HFFc6 (cell line): ENCODE data around the gene PPP1R9A. TPM values are rescaled to one million over a fixed set of nuclear protein-coding genes. Genes with fewer than 3 reads are reported as not detected.

Source experiments
- DNase-seq: peaks from one replicate; pipeline ENCODE4 v3.0.0-alpha.2; 2018
- H3K27ac Mint-ChIP-seq: 2 replicates; pipeline ENCODE4 v1.8.0; 2020; ENCODE audit warnings: mild to moderate bottlenecking, mixed read lengths
- H3K27me3 Mint-ChIP-seq: 2 replicates; pipeline ENCODE4 v1.8.0; 2021; ENCODE audit warnings: mild to moderate bottlenecking, moderate library complexity, mixed read lengths; ENCODE audit not compliant: insufficient read depth
- H3K36me3 Mint-ChIP-seq: 2 replicates; pipeline ENCODE4 v1.8.0; 2021; ENCODE audit warnings: low read depth, mixed read lengths
- H3K4me1 Mint-ChIP-seq: 2 replicates; pipeline ENCODE4 v1.8.0; 2020; ENCODE audit warnings: low read depth, mixed read lengths
- H3K4me3 Mint-ChIP-seq: 2 replicates; pipeline ENCODE4 v1.8.0; 2020; ENCODE audit warnings: mild to moderate bottlenecking, moderate library complexity, mixed read lengths
- H3K9me3 Mint-ChIP-seq: 2 replicates; pipeline ENCODE4 v1.8.0; 2020; ENCODE audit warnings: mild to moderate bottlenecking, mixed read lengths
- CTCF ChIP-seq: fragments of 200-600 bp; sonication (generic); IDR thresholded peaks from 2 replicates; pipeline ENCODE4 v1.5.0; 2021; ENCODE audit warnings: antibody characterized with exemption, mild to moderate bottlenecking
- total RNA-seq, 6 experiments: library from RNA; stranded (reverse); fragmentation: NEBNext Ultra II Directional; extraction: Animal tissue kit (Norgen Biotek cat#: 25700); gene quantifications; 2 replicates in 1 of 6; 3 replicates in 5 of 6; pipeline ENCODE4 v1.2.3, GENCODE V29; 2021

PPP1R9A gene
- total RNA-seq, 6 experiments from 2014 or later: not detected

GRCh38 chr7:95290166-95290830, 382.9 kb downstream of the PPP1R9A start:
- H3K36me3 Mint-ChIP-seq: no peaks in the 10 kb centered on the region
- no peak overlapping the region for H3K27ac Mint-ChIP-seq
- DNase-seq: no peak
- no peak overlapping the region for H3K4me3 Mint-ChIP-seq
- TF ChIP-seq CTCF: no peak
- H3K27me3 Mint-ChIP-seq: peaks cover 3% of the 10 kb centered on the region; the same call in 1 of the 2 replicates
- no peaks in the 10 kb centered on the region for H3K4me1 Mint-ChIP-seq
- no peaks in the 10 kb centered on the region; the same call in 1 of the 2 replicates for H3K9me3 Mint-ChIP-seq

GRCh38 chr7:95295397-95295796, 388.0 kb downstream of the PPP1R9A start:
- no peaks in the 10 kb centered on the region for H3K4me1 Mint-ChIP-seq
- H3K4me3 Mint-ChIP-seq: no peak overlapping the region
- no peak overlapping the region for H3K27ac Mint-ChIP-seq
- H3K36me3 Mint-ChIP-seq: no peaks in the 10 kb centered on the region
- DNase-seq: no peak
- H3K27me3 Mint-ChIP-seq: no peaks in the 10 kb centered on the region
- no peaks in the 10 kb centered on the region; the same call in 1 of the 2 replicates for H3K9me3 Mint-ChIP-seq
- no peak for TF ChIP-seq CTCF

- no peak overlapping the region for H3K27ac Mint-ChIP-seq
- no peak for TF ChIP-seq CTCF
- H3K9me3 Mint-ChIP-seq: peaks cover 2% of the 10 kb centered on the region; the same call in 1 of the 2 replicates
- no peaks in the 10 kb centered on the region for H3K36me3 Mint-ChIP-seq
- H3K4me1 Mint-ChIP-seq: no peaks in the 10 kb centered on the region
- no peak overlapping the region for H3K4me3 Mint-ChIP-seq
- H3K27me3 Mint-ChIP-seq: no peaks in the 10 kb centered on the region
- no peak for DNase-seq
These were observed 389.1 kb downstream of the PPP1R9A start for GRCh38 chr7:95296456-95296855.

GRCh38 chr7:95297041-95297440, 389.6 kb downstream of the PPP1R9A start:
- DNase-seq: no peak
- Mint-ChIP-seq H3K4me1 (no peaks in the 10 kb centered on the region), H3K27me3 (no peaks in the 10 kb centered on the region), H3K36me3 (no peaks in the 10 kb centered on the region), H3K9me3 (peaks cover 4% of the 10 kb centered on the region; the same call in 1 of the 2 replicates), H3K27ac (no peak overlapping the region), H3K4me3 (no peak overlapping the region)
- no peak for TF ChIP-seq CTCF

GRCh38 chr7:95298091-95298490, 390.7 kb downstream of the PPP1R9A start:
- no peak for TF ChIP-seq CTCF
- no peak for DNase-seq
- Mint-ChIP-seq H3K27ac (no peak overlapping the region), H3K27me3 (no peaks in the 10 kb centered on the region), H3K9me3 (peaks cover 9% of the 10 kb centered on the region), H3K4me3 (no peak overlapping the region), H3K4me1 (no peaks in the 10 kb centered on the region), H3K36me3 (no peaks in the 10 kb centered on the region)
